Panc1 (cell line): ENCODE results near the gene ADGRE1.

Experiments
- CTCF ChIP-seq: fragments of 450-650 bp; IDR thresholded peaks from 2 replicates; pipeline ENCODE4 v1.5.1; 2017; ENCODE audit warnings: mild to moderate bottlenecking
- POLR2AphosphoS5 ChIP-seq: IDR thresholded peaks from 2 replicates; pipeline ENCODE4 v1.6.1; 2012; ENCODE audit warnings: mild to moderate bottlenecking, low read depth, low read length, moderate library complexity
- REST ChIP-seq, 2 experiments: IDR thresholded peaks; 2 replicates each; pipeline ENCODE4 v1.6.1; 2011 to 2012; ENCODE audit warnings: low read depth in 2 of 2, control low read depth in 1 of 2, low read length in 1 of 2, mild to moderate bottlenecking in 1 of 2, moderate library complexity in 1 of 2; ENCODE audit not compliant: insufficient read depth in 1 of 2

- TF ChIP-seq CTCF (no peak), REST (IDR thresholded peaks at IDR 0.05; ENCODE audit: insufficient read depth in 1 of 2, low read depth in 2 of 2, low read length in 1 of 2) (no peak), POLR2AphosphoS5 (no peak)
Measured at GRCh38 chr19:6935618-6936017, 48.2 kb downstream of the ADGRE1 start.
